GM21737 (cell line): ENCODE results near the gene CADM3.

Experiments used
- ATAC-seq: cut with Tn5 transposase; IDR thresholded peaks from one replicate; pipeline ENCODE4 v1.9.1; 2021; ENCODE audit warnings: mild to moderate bottlenecking, moderate library complexity; ENCODE audit not compliant: unreplicated experiment

The CADM3 gene

GRCh38 chr1:159172614-159173291, 1.3 kb downstream of the CADM3 start:
- no peak for ATAC-seq

- no peak for ATAC-seq
Measured at GRCh38 chr1:159173320-159173719, 1.9 kb downstream of the CADM3 start.

GRCh38 chr1:159175571-159175970, 4.2 kb downstream of the CADM3 start:
- ATAC-seq = no peak

- ATAC-seq = no peak
Measured at GRCh38 chr1:159177272-159177907, 6.0 kb downstream of the CADM3 start.

- ATAC-seq = no peak
Measured at GRCh38 chr1:159179906-159180305, 8.5 kb downstream of the CADM3 start.

- ATAC-seq = no peak
Measured at GRCh38 chr1:159180516-159180915, 9.1 kb downstream of the CADM3 start.

GRCh38 chr1:159181328-159182024, 10.1 kb downstream of the CADM3 start:
- no peak for ATAC-seq

- ATAC-seq = no peak
Measured at GRCh38 chr1:159184201-159184600, 12.8 kb downstream of the CADM3 start.

GRCh38 chr1:159185121-159185520, 13.7 kb downstream of the CADM3 start:
- ATAC-seq = no peak

GRCh38 chr1:159187033-159187432, 15.6 kb downstream of the CADM3 start:
- no peak for ATAC-seq

GRCh38 chr1:159187647-159188374, 16.4 kb downstream of the CADM3 start:
- no peak for ATAC-seq

- no peak for ATAC-seq
Measured at GRCh38 chr1:159188375-159188788, 17.0 kb downstream of the CADM3 start.

- ATAC-seq = no peak
Measured at GRCh38 chr1:159190441-159190840, 19.0 kb downstream of the CADM3 start.

- ATAC-seq = no peak
Measured at GRCh38 chr1:159196543-159196942, 25.1 kb downstream of the CADM3 start.

- ATAC-seq = peak; percentile 67
Measured at GRCh38 chr1:159197561-159198557, 26.4 kb downstream of the CADM3 start.

GRCh38 chr1:159199901-159200300, 28.5 kb downstream of the CADM3 start:
- ATAC-seq = no peak

- no peak for ATAC-seq
Measured at GRCh38 chr1:159200769-159201168, 29.4 kb downstream of the CADM3 start.

- ATAC-seq = no peak
Measured at GRCh38 chr1:159201642-159202041, 30.2 kb downstream of the CADM3 start.

GRCh38 chr1:159203610-159204009, 32.2 kb downstream of the CADM3 start:
- ATAC-seq = no peak
